ENCODE data around the gene NOS3. TPM values are rescaled to one million over a fixed set of nuclear protein-coding genes. Genes with fewer than 3 reads are reported as not detected.

NOS3 gene
- total and polyA plus RNA-seq, 9 of the 15 experiments (the other 6 are each of a cell fraction or from before 2014, with no cell fraction given): 1.1 to 121 (median 23.6) TPM

DNA sequence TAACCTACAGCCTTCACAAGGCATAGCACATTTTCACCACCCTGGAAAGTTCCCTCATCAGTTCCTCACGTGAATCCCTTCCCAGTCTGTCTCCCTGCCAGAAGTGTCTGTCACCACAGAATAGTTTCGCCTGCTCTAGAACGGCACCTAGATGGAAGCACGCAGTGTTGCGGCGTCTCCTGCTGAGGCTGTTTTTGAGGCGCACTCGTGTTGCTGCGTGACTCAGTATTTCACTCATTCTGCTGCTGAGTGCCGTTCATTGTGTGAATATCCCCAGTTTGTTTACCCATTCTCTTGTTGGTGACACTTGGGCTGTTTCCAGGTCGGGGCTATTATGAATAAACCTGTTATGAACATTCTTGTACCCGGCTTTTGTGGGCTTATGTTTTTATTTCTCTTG lies 12.8 kb downstream of the NOS3 start (continued):
- TF ChIP-seq KDM5B (IDR thresholded peaks at IDR 0.05; ENCODE audit: insufficient replicate concordance, low read depth, low read length): no peak
- no peak for TF ChIP-seq TAF9B (IDR thresholded peaks at IDR 0.05; ENCODE audit: partially characterized antibody)
- no peak for TF ChIP-seq ELF4 (CRISPR knock-in tag; IDR thresholded peaks at IDR 0.05)
- peak; percentile 63 for TF ChIP-seq FOSL1 (tag; conservative IDR thresholded peaks at IDR 0.05)
- no peak for TF ChIP-seq ZNF140 (CRISPR knock-in tag; IDR thresholded peaks at IDR 0.05)
- TF ChIP-seq, protein P1, sequence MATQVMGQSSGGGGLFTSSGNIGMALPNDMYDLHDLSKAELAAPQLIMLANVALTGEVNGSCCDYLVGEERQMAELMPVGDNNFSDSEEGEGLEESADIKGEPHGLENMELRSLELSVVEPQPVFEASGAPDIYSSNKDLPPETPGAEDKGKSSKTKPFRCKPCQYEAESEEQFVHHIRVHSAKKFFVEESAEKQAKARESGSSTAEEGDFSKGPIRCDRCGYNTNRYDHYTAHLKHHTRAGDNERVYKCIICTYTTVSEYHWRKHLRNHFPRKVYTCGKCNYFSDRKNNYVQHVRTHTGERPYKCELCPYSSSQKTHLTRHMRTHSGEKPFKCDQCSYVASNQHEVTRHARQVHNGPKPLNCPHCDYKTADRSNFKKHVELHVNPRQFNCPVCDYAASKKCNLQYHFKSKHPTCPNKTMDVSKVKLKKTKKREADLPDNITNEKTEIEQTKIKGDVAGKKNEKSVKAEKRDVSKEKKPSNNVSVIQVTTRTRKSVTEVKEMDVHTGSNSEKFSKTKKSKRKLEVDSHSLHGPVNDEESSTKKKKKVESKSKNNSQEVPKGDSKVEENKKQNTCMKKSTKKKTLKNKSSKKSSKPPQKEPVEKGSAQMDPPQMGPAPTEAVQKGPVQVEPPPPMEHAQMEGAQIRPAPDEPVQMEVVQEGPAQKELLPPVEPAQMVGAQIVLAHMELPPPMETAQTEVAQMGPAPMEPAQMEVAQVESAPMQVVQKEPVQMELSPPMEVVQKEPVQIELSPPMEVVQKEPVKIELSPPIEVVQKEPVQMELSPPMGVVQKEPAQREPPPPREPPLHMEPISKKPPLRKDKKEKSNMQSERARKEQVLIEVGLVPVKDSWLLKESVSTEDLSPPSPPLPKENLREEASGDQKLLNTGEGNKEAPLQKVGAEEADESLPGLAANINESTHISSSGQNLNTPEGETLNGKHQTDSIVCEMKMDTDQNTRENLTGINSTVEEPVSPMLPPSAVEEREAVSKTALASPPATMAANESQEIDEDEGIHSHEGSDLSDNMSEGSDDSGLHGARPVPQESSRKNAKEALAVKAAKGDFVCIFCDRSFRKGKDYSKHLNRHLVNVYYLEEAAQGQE (IDR thresholded peaks at IDR 0.05; ENCODE audit: borderline replicate concordance): peak; percentile 47; the same call in 1 of the 2 replicates
- TF ChIP-seq, protein P1 (CRISPR knock-in tag; IDR thresholded peaks at IDR 0.05; ENCODE audit: low read depth): no peak
- 0 out of 2 replicates have a peak, but pooled peaks have one; percentile 12 for TF ChIP-seq ZKSCAN1 (IDR thresholded peaks at IDR 0.05; ENCODE audit: low read depth, low read length)
- no peak for TF ChIP-seq TAF1 (IDR thresholded peaks at IDR 0.05; ENCODE audit: control insufficient read depth, extremely low read depth, insufficient read depth, low read length, severe bottlenecking)
- peak; percentile 6 for TF ChIP-seq ZFP36 (IDR thresholded peaks at IDR 0.05; ENCODE audit: low read depth, low read length, partially characterized antibody)
- no peak for TF ChIP-seq ZBTB8A (IDR thresholded peaks at IDR 0.05; ENCODE audit: partially characterized antibody)
- TF ChIP-seq MYC (IDR thresholded peaks at IDR 0.05; ENCODE audit: low read depth, low read length): no peak
- TF ChIP-seq MYC (CRISPR knock-in tag; IDR thresholded peaks at IDR 0.05; ENCODE audit: borderline replicate concordance, low read depth): no peak
- TF ChIP-seq TSC22D4 (tag; IDR thresholded peaks at IDR 0.05): no peak
- TF ChIP-seq FOXA3 (CRISPR knock-in tag; conservative IDR thresholded peaks at IDR 0.05 in 1 of 2, IDR thresholded peaks at IDR 0.05 in 1 of 2): no peak
- no peak for TF ChIP-seq ZFP91 (CRISPR knock-in tag; IDR thresholded peaks at IDR 0.05)
- TF ChIP-seq NELFE (IDR thresholded peaks at IDR 0.05; ENCODE audit: insufficient read depth, insufficient read length): no peak
- no peak for TF ChIP-seq ESRRB (CRISPR knock-in tag; IDR thresholded peaks at IDR 0.05; ENCODE audit: borderline replicate concordance)

Data from K562 (cell line).